ENCODE results near the gene IKBKG.
"Not testable (repeated sequence)": the region's sequence is repeated elsewhere in the genome, so short reads cannot be mapped to it uniquely, and the experiment has no call there.

Gene IKBKG

GRCh38 chrX:154529206-154529612 lies 18.2 kb upstream of the IKBKG start:
- no peak overlapping the region for H3K4me3 ChIP-seq (ENCODE audit: low read depth, low read length)
- no peak for DNase-seq (ENCODE audit: low read depth)
- no peak for TF ChIP-seq CTCF (IDR thresholded peaks at IDR 0.05; ENCODE audit: insufficient read depth, low read depth, low read length, missing control alignments)

GRCh38 chrX:154530286-154530685 lies 17.1 kb upstream of the IKBKG start:
- H3K4me3 ChIP-seq (ENCODE audit: low read depth, low read length), result no peak overlapping the region
- no peak for TF ChIP-seq CTCF (IDR thresholded peaks at IDR 0.05; ENCODE audit: insufficient read depth, low read depth, low read length, missing control alignments)
- DNase-seq (ENCODE audit: low read depth), result no peak

GRCh38 chrX:154531626-154532025 lies 15.8 kb upstream of the IKBKG start:
- no peak for TF ChIP-seq CTCF (IDR thresholded peaks at IDR 0.05; ENCODE audit: insufficient read depth, low read depth, low read length, missing control alignments)
- H3K4me3 ChIP-seq (ENCODE audit: low read depth, low read length), result no peak overlapping the region
- DNase-seq (ENCODE audit: low read depth), result no peak

- no peak for DNase-seq (ENCODE audit: low read depth)
- no peak for TF ChIP-seq CTCF (IDR thresholded peaks at IDR 0.05; ENCODE audit: insufficient read depth, low read depth, low read length, missing control alignments)
- H3K4me3 ChIP-seq (ENCODE audit: low read depth, low read length), result no peak overlapping the region
Measured at GRCh38 chrX:154532690-154533089, 14.7 kb upstream of the IKBKG start.

GRCh38 chrX:154534526-154535322 lies 12.7 kb upstream of the IKBKG start:
- peak; percentile 89 for DNase-seq (ENCODE audit: low read depth)
- no peak overlapping the region for H3K4me3 ChIP-seq (ENCODE audit: low read depth, low read length)
- peak; percentile 95 for TF ChIP-seq CTCF (IDR thresholded peaks at IDR 0.05; ENCODE audit: insufficient read depth, low read depth, low read length, missing control alignments)

- TF ChIP-seq CTCF (IDR thresholded peaks at IDR 0.05; ENCODE audit: insufficient read depth, low read depth, low read length, missing control alignments), result no peak
- DNase-seq (ENCODE audit: low read depth), result no peak
- H3K4me3 ChIP-seq (ENCODE audit: low read depth, low read length), result no peak overlapping the region
Measured at GRCh38 chrX:154535892-154536291, 11.5 kb upstream of the IKBKG start.

- TF ChIP-seq CTCF (IDR thresholded peaks at IDR 0.05; ENCODE audit: insufficient read depth, low read depth, low read length, missing control alignments), result no peak
- no peak for DNase-seq (ENCODE audit: low read depth)
- H3K4me3 ChIP-seq (ENCODE audit: low read depth, low read length), result no peak overlapping the region
Measured at GRCh38 chrX:154539077-154539476, 8.3 kb upstream of the IKBKG start.

GRCh38 chrX:154540365-154540764 lies 7.1 kb upstream of the IKBKG start:
- DNase-seq (ENCODE audit: low read depth); H3K4me3 ChIP-seq (ENCODE audit: low read depth, low read length): not testable (repeated sequence)
